Immature natural killer cell (primary cell): ENCODE results near the gene MKI67. TPM values are rescaled to one million over a fixed set of nuclear protein-coding genes. Genes with fewer than 3 reads are reported as not detected.
"Not testable (repeated sequence)": the region's sequence is repeated elsewhere in the genome, so short reads cannot be mapped to it uniquely, and the experiment has no call there.

Experiments used
- DNase-seq, 3 donors: peaks; one replicate each; pipeline ENCODE4 v3.0.0; 2022; ENCODE audit warnings: mixed read lengths in 1 of 3
- H3K27ac Mint-ChIP-seq, 6 donors: one replicate each; pipeline ENCODE4 v1.8.0; 2020; ENCODE audit warnings: mixed read lengths in 6 of 6, mild to moderate bottlenecking in 5 of 6, inconsistent platforms in 4 of 6, moderate library complexity in 3 of 6
- H3K27me3 Mint-ChIP-seq, 3 donors: one replicate each; pipeline ENCODE4 v1.8.0; 2020 to 2021; ENCODE audit warnings: low read depth in 3 of 3, mild to moderate bottlenecking in 3 of 3, mixed read lengths in 3 of 3, moderate library complexity in 3 of 3, inconsistent platforms in 1 of 3
- H3K36me3 Mint-ChIP-seq, 3 donors: one replicate each; pipeline ENCODE4 v1.8.0; 2020; ENCODE audit warnings: mixed read lengths in 3 of 3, inconsistent platforms in 2 of 3, mild to moderate bottlenecking in 2 of 3
- H3K4me1 Mint-ChIP-seq, 2 donors: one replicate each; pipeline ENCODE4 v1.8.0; 2020; ENCODE audit warnings: inconsistent platforms in 2 of 2, mild to moderate bottlenecking in 2 of 2, mixed read lengths in 2 of 2, moderate library complexity in 1 of 2
- H3K4me3 Mint-ChIP-seq, 5 donors: one replicate each; pipeline ENCODE4 v1.8.0; 2020; ENCODE audit warnings: mild to moderate bottlenecking in 5 of 5, mixed read lengths in 5 of 5, inconsistent platforms in 3 of 5, moderate library complexity in 3 of 5
- H3K9me3 Mint-ChIP-seq, 6 donors: one replicate each; pipeline ENCODE4 v1.8.0; 2020; ENCODE audit warnings: mild to moderate bottlenecking in 6 of 6, mixed read lengths in 6 of 6, inconsistent platforms in 4 of 6, moderate library complexity in 3 of 6
- polyA plus RNA-seq, 3 donors: library from polyadenylated mRNA; unstranded; fragments of 300-500 nt; fragmentation: Illumina TruSeq; gene quantifications; one replicate each; pipeline ENCODE4 v1.2.3, GENCODE V29; 2021

MKI67 gene
- 1 to 10 TPM in 1 of 3 donors, under 1 TPM in 1, not detected in 1; 0.10 to 1.2 TPM for polyA plus RNA-seq

GRCh38 chr10:128125944-128126764 lies at the start of gene MKI67:
Gene MKI67, minus strand, starts transcription at chr10:128126423. Its CDS starts 756 bp downstream, at chr10:128125667.
- DNase-seq: peak; percentile 84 to 88 (median 87)
- Mint-ChIP-seq H3K9me3 (no peaks in the 10 kb centered on the region), H3K27ac (peak within 1 kb of the TSS in 5 of 6 donors; percentile 84 to 87 (median 87)), H3K36me3 (peaks cover 0 to 8% (median 0%) of the 10 kb centered on the region in 3 donors), H3K4me1 (peaks cover 17 to 30% of the 10 kb centered on the region in 2 donors), H3K27me3 (peaks cover 10 to 17% (median 14%) of the 10 kb centered on the region in 3 donors), H3K4me3 (peak within 1 kb of the TSS; percentile 86 to 95 (median 89))

- Mint-ChIP-seq H3K27me3 (peaks cover 4 to 13% (median 5%) of the 10 kb centered on the region in 3 donors), H3K4me1 (peaks cover 3 to 5% of the 10 kb centered on the region in 2 donors), H3K9me3 (peaks cover 4 to 16% (median 9%) of the 10 kb centered on the region in 6 donors), H3K27ac (no peak overlapping the region), H3K4me3 (no peak overlapping the region), H3K36me3 (peaks cover 0 to 12% (median 9%) of the 10 kb centered on the region in 3 donors)
- no peak for DNase-seq
Observed at GRCh38 chr10:128174581-128175559, 48.6 kb upstream of the MKI67 start.

- DNase-seq: no peak
- Mint-ChIP-seq H3K27me3 (peaks cover 6 to 13% (median 7%) of the 10 kb centered on the region in 3 donors), H3K27ac (no peak overlapping the region), H3K9me3 (peaks cover 4 to 16% (median 9%) of the 10 kb centered on the region in 6 donors), H3K4me3 (no peak overlapping the region), H3K36me3 (peaks cover 0 to 12% (median 9%) of the 10 kb centered on the region in 3 donors), H3K4me1 (peaks cover 0 to 2% of the 10 kb centered on the region in 2 donors)
Observed at GRCh38 chr10:128173386-128173785, 47.2 kb upstream of the MKI67 start.

- Mint-ChIP-seq H3K4me3 (no peak overlapping the region), H3K27me3 (peaks cover 6 to 11% (median 7%) of the 10 kb centered on the region in 3 donors), H3K9me3 (peaks cover 4 to 16% (median 9%) of the 10 kb centered on the region in 6 donors), H3K36me3 (peaks cover 0 to 12% (median 9%) of the 10 kb centered on the region in 3 donors), H3K27ac (no peak overlapping the region), H3K4me1 (no peaks in the 10 kb centered on the region)
- DNase-seq: no peak
Observed at GRCh38 chr10:128172756-128173155, 46.5 kb upstream of the MKI67 start.

- no peak for DNase-seq
- H3K36me3 Mint-ChIP-seq: peaks cover 0 to 12% (median 6%) of the 10 kb centered on the region in 3 donors
- H3K4me3 Mint-ChIP-seq: no peak overlapping the region
- H3K27ac Mint-ChIP-seq: no peak overlapping the region
- peaks cover 6 to 9% (median 6%) of the 10 kb centered on the region in 3 donors for H3K27me3 Mint-ChIP-seq
- peaks cover 2 to 10% (median 6%) of the 10 kb centered on the region in 6 donors for H3K9me3 Mint-ChIP-seq
- no peaks in the 10 kb centered on the region for H3K4me1 Mint-ChIP-seq
Observed at GRCh38 chr10:128169811-128170379, 43.7 kb upstream of the MKI67 start.

- DNase-seq: no peak
- Mint-ChIP-seq H3K27ac (no peak overlapping the region), H3K4me1 (no peaks in the 10 kb centered on the region), H3K9me3 (no peaks in the 10 kb centered on the region), H3K36me3 (no peaks in the 10 kb centered on the region), H3K27me3 (peaks cover 2 to 7% (median 4%) of the 10 kb centered on the region in 3 donors), H3K4me3 (no peak overlapping the region)
Observed at GRCh38 chr10:128167926-128168520, 41.8 kb upstream of the MKI67 start.

GRCh38 chr10:128167123-128167522 lies 40.9 kb upstream of the MKI67 start:
- H3K27me3 Mint-ChIP-seq, DNase-seq, H3K36me3 Mint-ChIP-seq: not testable (repeated sequence)

GRCh38 chr10:128166151-128166550 lies 39.9 kb upstream of the MKI67 start:
- Mint-ChIP-seq H3K36me3 (no peaks in the 10 kb centered on the region), H3K9me3 (no peaks in the 10 kb centered on the region), H3K27me3 (peaks cover 2 to 7% (median 4%) of the 10 kb centered on the region in 3 donors), H3K27ac (no peak overlapping the region), H3K4me3 (no peak overlapping the region), H3K4me1 (no peaks in the 10 kb centered on the region)
- DNase-seq: no peak

More at GRCh38 chr10:128167123-128167522, 40.9 kb upstream of the MKI67 start:
- H3K4me1 Mint-ChIP-seq, H3K9me3 Mint-ChIP-seq, H3K4me3 Mint-ChIP-seq, H3K27ac Mint-ChIP-seq: not testable (repeated sequence)

- H3K27me3 Mint-ChIP-seq: peaks cover 2 to 8% (median 7%) of the 10 kb centered on the region in 3 donors
- no peak overlapping the region for H3K27ac Mint-ChIP-seq
- DNase-seq: no peak
- no peak overlapping the region for H3K4me3 Mint-ChIP-seq
- no peaks in the 10 kb centered on the region for H3K4me1 Mint-ChIP-seq
- H3K36me3 Mint-ChIP-seq: no peaks in the 10 kb centered on the region
- no peaks in the 10 kb centered on the region for H3K9me3 Mint-ChIP-seq
Observed at GRCh38 chr10:128165536-128165935, 39.3 kb upstream of the MKI67 start.

GRCh38 chr10:128163701-128164100 lies 37.5 kb upstream of the MKI67 start:
- Mint-ChIP-seq H3K9me3 (no peaks in the 10 kb centered on the region), H3K4me3 (no peak overlapping the region), H3K36me3 (no peaks in the 10 kb centered on the region), H3K27me3 (peaks cover 2 to 5% (median 4%) of the 10 kb centered on the region in 3 donors), H3K4me1 (no peaks in the 10 kb centered on the region), H3K27ac (no peak overlapping the region)
- no peak for DNase-seq

- no peak for DNase-seq
- no peaks in the 10 kb centered on the region for H3K4me1 Mint-ChIP-seq
- no peaks in the 10 kb centered on the region for H3K9me3 Mint-ChIP-seq
- H3K36me3 Mint-ChIP-seq: no peaks in the 10 kb centered on the region
- no peak overlapping the region for H3K4me3 Mint-ChIP-seq
- peaks cover 2 to 8% (median 2%) of the 10 kb centered on the region in 3 donors for H3K27me3 Mint-ChIP-seq
- no peak overlapping the region for H3K27ac Mint-ChIP-seq
Observed at GRCh38 chr10:128161031-128161430, 34.8 kb upstream of the MKI67 start.

- H3K27me3 Mint-ChIP-seq: peaks cover 2 to 8% (median 3%) of the 10 kb centered on the region in 3 donors
- DNase-seq: no peak
- H3K9me3 Mint-ChIP-seq: no peaks in the 10 kb centered on the region
- no peak overlapping the region for H3K4me3 Mint-ChIP-seq
- H3K4me1 Mint-ChIP-seq: no peaks in the 10 kb centered on the region
- no peak overlapping the region for H3K27ac Mint-ChIP-seq
- no peaks in the 10 kb centered on the region for H3K36me3 Mint-ChIP-seq
Observed at GRCh38 chr10:128160297-128160711, 34.1 kb upstream of the MKI67 start.
